ENCODE measurements around the gene HSPB9. TPM values are rescaled to one million over a fixed set of nuclear protein-coding genes. Genes with fewer than 3 reads are reported as not detected.

Gene HSPB9
- total and polyA plus RNA-seq, 2 of the 8 experiments (the other 6 are each of a cell fraction or from before 2014, with no cell fraction given): 0.27 to 0.30 TPM

DNA sequence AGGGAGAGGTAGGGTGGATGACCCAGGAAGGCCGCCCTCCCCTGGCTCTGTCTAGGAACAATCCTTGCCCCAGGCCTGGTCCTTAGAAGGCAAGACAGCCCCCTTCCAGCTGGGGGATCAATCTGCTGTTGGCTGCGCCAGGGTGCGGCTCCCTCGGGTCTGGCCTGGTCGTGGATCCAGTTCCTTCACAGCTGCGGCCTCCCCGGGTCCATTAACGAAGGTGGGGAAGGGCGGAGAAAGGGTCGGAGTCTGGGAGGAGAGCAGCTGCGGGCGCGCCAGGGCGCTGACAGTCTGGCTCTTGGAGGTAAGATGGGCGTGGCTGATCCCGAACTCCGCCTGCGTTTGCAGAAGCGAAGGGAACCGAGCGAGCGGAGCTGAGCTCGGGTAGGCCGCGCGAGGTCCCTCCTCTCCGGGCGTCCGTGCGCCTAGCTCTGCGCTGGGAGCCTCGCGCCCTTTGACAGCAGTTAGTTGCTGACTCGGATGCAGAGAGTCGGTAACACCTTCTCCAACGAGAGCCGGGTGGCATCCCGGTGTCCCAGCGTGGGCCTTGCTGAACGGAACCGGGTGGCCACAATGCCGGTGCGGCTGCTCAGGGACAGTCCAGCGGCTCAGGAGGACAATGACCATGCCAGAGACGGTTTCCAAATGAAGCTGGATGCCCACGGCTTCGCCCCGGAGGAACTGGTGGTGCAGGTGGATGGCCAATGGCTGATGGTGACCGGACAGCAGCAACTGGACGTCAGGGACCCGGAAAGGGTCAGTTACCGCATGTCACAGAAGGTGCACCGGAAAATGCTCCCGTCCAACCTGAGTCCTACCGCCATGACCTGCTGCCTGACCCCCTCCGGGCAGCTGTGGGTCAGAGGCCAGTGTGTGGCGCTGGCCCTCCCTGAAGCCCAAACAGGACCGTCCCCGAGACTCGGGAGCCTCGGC lies at the start of gene HSPB9 (continued):
- TF ChIP-seq, protein P1, sequence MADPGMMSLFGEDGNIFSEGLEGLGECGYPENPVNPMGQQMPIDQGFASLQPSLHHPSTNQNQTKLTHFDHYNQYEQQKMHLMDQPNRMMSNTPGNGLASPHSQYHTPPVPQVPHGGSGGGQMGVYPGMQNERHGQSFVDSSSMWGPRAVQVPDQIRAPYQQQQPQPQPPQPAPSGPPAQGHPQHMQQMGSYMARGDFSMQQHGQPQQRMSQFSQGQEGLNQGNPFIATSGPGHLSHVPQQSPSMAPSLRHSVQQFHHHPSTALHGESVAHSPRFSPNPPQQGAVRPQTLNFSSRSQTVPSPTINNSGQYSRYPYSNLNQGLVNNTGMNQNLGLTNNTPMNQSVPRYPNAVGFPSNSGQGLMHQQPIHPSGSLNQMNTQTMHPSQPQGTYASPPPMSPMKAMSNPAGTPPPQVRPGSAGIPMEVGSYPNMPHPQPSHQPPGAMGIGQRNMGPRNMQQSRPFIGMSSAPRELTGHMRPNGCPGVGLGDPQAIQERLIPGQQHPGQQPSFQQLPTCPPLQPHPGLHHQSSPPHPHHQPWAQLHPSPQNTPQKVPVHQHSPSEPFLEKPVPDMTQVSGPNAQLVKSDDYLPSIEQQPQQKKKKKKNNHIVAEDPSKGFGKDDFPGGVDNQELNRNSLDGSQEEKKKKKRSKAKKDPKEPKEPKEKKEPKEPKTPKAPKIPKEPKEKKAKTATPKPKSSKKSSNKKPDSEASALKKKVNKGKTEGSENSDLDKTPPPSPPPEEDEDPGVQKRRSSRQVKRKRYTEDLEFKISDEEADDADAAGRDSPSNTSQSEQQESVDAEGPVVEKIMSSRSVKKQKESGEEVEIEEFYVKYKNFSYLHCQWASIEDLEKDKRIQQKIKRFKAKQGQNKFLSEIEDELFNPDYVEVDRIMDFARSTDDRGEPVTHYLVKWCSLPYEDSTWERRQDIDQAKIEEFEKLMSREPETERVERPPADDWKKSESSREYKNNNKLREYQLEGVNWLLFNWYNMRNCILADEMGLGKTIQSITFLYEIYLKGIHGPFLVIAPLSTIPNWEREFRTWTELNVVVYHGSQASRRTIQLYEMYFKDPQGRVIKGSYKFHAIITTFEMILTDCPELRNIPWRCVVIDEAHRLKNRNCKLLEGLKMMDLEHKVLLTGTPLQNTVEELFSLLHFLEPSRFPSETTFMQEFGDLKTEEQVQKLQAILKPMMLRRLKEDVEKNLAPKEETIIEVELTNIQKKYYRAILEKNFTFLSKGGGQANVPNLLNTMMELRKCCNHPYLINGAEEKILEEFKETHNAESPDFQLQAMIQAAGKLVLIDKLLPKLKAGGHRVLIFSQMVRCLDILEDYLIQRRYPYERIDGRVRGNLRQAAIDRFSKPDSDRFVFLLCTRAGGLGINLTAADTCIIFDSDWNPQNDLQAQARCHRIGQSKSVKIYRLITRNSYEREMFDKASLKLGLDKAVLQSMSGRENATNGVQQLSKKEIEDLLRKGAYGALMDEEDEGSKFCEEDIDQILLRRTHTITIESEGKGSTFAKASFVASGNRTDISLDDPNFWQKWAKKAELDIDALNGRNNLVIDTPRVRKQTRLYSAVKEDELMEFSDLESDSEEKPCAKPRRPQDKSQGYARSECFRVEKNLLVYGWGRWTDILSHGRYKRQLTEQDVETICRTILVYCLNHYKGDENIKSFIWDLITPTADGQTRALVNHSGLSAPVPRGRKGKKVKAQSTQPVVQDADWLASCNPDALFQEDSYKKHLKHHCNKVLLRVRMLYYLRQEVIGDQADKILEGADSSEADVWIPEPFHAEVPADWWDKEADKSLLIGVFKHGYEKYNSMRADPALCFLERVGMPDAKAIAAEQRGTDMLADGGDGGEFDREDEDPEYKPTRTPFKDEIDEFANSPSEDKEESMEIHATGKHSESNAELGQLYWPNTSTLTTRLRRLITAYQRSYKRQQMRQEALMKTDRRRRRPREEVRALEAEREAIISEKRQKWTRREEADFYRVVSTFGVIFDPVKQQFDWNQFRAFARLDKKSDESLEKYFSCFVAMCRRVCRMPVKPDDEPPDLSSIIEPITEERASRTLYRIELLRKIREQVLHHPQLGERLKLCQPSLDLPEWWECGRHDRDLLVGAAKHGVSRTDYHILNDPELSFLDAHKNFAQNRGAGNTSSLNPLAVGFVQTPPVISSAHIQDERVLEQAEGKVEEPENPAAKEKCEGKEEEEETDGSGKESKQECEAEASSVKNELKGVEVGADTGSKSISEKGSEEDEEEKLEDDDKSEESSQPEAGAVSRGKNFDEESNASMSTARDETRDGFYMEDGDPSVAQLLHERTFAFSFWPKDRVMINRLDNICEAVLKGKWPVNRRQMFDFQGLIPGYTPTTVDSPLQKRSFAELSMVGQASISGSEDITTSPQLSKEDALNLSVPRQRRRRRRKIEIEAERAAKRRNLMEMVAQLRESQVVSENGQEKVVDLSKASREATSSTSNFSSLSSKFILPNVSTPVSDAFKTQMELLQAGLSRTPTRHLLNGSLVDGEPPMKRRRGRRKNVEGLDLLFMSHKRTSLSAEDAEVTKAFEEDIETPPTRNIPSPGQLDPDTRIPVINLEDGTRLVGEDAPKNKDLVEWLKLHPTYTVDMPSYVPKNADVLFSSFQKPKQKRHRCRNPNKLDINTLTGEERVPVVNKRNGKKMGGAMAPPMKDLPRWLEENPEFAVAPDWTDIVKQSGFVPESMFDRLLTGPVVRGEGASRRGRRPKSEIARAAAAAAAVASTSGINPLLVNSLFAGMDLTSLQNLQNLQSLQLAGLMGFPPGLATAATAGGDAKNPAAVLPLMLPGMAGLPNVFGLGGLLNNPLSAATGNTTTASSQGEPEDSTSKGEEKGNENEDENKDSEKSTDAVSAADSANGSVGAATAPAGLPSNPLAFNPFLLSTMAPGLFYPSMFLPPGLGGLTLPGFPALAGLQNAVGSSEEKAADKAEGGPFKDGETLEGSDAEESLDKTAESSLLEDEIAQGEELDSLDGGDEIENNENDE (IDR thresholded peaks at IDR 0.05; ENCODE audit: insufficient replicate concordance, low read length): no peak

Data from H1 (cell line).